Ectodermal cell (in vitro differentiated cells): ENCODE data around the gene TMEM163. TPM values are rescaled to one million over a fixed set of nuclear protein-coding genes. Genes with fewer than 3 reads are reported as not detected.
A peak's percentile ranks its signal among the peaks of the same experiment; 100 is the strongest.
"Not testable (repeated sequence)": the region's sequence is repeated elsewhere in the genome, so short reads cannot be mapped to it uniquely, and the experiment has no call there.

Experiments
- H3K27ac ChIP-seq: 2 replicates; pipeline ENCODE4 v1.7.0; 2013; ENCODE audit warnings: mild to moderate bottlenecking, low read depth, low read length; ENCODE audit not compliant: insufficient read depth, poor library complexity, severe bottlenecking
- H3K27me3 ChIP-seq: 2 replicates; pipeline ENCODE4 v1.7.0; 2013; ENCODE audit warnings: mild to moderate bottlenecking, low read length; ENCODE audit not compliant: insufficient read depth, control insufficient read depth, poor library complexity, severe bottlenecking
- H3K36me3 ChIP-seq: one replicate; pipeline ENCODE4 v1.7.0; 2013; ENCODE audit warnings: low read length; ENCODE audit not compliant: control insufficient read depth, insufficient read depth
- H3K4me1 ChIP-seq: one replicate; pipeline ENCODE4 v1.7.0; 2013; ENCODE audit warnings: low read length; ENCODE audit not compliant: control insufficient read depth, insufficient read depth
- H3K4me3 ChIP-seq: 2 replicates; pipeline ENCODE4 v1.7.0; 2013; ENCODE audit warnings: low read depth, low read length, control low read depth; ENCODE audit not compliant: insufficient read depth
- H3K9me3 ChIP-seq: 2 replicates; pipeline ENCODE4 v1.7.0; 2013; ENCODE audit warnings: mild to moderate bottlenecking, low read length, moderate library complexity; ENCODE audit not compliant: control insufficient read depth
- WGBS, 2 experiments: methylation state at CpG; one replicate each; pipeline ENCODE4 v1.1.7; 2013; ENCODE audit warnings: missing lambda C conversion rate in 2 of 2; 5-methylcytosine and 5-hydroxymethylcytosine counted together
- polyA plus RNA-seq, 4 experiments: library from polyadenylated mRNA; stranded (reverse); fragments of 50-300 nt; gene quantifications; one replicate each; pipeline ENCODE4 v1.2.3, GENCODE V29; 2013

TMEM163 gene
- polyA plus RNA-seq (2013, experiment 1 of 4) = 2.6 TPM
- polyA plus RNA-seq (2013, experiment 2 of 4) = 2.5 TPM
- polyA plus RNA-seq (2013, experiment 3 of 4) = 3.4 TPM
- 4.0 TPM for polyA plus RNA-seq (2013, experiment 4 of 4)

DNA sequence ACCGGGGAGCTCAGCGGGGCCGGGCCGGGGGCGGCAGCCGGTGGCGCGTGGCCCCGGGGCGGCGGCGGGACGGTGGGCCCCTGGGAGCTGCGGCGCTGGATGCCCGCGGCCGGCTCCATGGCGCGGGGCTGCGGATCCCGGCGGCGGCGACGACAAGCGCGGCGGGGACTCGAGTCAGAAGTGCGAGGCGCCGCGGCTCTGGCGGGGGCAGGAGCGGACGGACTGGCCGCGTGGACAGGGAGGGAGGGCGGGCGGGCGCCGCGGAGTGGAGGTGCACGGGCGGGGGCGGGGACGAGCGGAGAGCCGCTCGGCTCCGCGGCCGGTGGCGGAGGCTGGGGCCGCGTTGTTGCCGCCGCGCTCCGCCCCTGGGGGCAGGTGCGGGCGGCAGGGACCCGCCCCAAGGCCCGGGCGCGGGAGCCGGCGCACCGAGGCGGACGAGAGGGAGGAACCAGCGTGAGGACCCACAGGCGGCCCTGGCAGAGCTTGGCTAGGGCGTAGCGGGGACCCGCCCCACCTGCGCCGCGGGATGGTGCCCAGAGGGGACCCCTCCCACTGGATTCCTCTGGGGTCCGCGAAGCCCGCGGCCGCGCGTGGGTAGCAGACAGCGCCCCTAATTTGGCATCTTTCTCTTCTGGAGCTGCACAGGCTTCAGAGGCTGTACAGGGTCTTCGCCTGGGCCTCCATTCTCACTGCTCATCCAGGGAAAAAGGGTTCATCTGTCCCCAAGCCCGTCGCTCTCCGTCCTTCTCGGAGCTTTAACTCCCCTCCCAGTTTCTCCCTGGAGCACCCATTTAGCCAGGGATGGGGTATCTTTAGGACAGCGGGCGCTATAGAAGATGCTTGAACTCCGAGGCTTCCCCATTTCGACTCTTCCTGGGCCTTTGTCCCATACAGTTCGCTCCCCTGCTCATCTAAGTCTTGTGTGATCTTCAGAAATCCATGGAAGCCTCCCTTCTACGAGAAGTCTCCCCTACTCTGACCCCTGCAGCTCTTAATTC, at the start of gene TMEM163:
Gene TMEM163, minus strand, starts transcription at position 184 of the 998 bp plus-strand sequence.
- Histone ChIP-seq H3K27ac (no peak within 1 kb of the TSS), H3K4me3 (peak within 1 kb of the TSS; percentile 39), H3K36me3 (no peaks in the 10 kb centered on the region), H3K4me1 (peaks cover 8% of the 10 kb centered on the region), H3K27me3 (peaks cover 65% of the 10 kb centered on the region), H3K9me3 (no peaks in the 10 kb centered on the region)
- WGBS, 2 experiments = 7% methylated on average over 99 of the region's 99 CpGs

DNA sequence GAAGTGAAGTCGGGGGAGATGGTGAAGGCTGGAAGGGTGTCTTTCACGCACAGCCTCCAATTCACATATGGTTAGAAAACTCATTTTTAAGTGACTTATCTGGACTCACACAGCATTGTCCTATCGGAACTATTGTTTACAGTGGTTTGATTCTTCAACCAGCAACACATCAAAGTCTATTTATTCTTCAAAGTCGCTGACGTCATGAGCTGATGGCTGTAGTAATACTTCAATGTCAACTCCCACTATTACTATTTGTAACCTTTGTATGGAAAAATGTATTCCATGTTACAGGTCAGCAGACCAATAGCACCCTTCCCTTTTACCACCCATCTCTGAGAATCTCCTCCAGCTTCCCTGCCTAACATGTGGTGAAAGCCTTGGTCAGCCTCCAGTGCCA, 47.8 kb upstream of the TMEM163 start:
- Histone ChIP-seq H3K4me1 (no peaks in the 10 kb centered on the region), H3K4me3 (no peak overlapping the region), H3K27me3 (no peaks in the 10 kb centered on the region), H3K9me3 (no peaks in the 10 kb centered on the region), H3K27ac (no peak overlapping the region), H3K36me3 (no peaks in the 10 kb centered on the region)
- WGBS, 2 experiments = 94 to 99% methylated on average over 5 of the region's 5 CpGs

DNA sequence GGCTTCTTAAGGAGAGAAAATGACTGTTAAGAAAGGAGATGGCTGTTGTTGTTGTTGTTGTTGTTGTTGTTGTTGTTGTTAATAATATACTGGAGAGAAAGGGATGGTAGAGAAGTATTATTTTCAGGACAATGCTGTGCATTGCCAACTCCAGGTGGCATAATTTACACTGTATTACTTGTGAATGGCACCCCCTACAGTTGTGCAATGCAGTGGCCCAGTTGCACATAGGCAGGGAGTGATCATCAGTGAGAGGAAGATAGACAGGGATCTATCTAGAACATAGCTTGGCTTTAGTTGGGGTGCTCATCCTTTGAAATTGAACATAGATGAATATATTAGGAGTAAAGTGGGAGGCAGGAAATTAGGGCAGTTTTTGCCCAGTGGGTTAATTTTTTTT, 47.2 kb upstream of the TMEM163 start:
- Histone ChIP-seq H3K9me3 (no peaks in the 10 kb centered on the region), H3K27me3 (no peaks in the 10 kb centered on the region), H3K27ac (no peak overlapping the region), H3K4me1 (no peaks in the 10 kb centered on the region), H3K36me3 (no peaks in the 10 kb centered on the region), H3K4me3 (no peak overlapping the region)

DNA sequence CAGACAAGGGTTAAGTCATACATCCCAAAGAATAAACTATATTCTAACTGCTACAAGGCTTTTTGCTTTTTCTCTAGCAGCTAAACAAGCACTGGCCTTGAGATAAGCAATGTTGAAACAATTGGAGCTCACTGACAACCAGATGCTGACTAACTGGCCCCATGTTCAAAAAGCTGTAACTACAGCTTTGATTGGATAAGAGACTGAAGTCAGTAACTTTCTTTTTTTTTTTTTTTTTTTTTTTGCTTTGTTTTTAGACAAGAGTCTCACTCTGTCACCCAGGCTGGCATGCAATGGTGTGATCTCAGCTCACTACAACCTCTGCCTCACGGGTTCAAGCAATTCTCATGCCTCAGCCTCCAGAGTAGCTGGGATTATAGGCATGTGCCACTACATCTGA, 45.4 kb upstream of the TMEM163 start:
- H3K27ac ChIP-seq = no peak overlapping the region
- no peaks in the 10 kb centered on the region for H3K27me3 ChIP-seq
- H3K36me3 ChIP-seq = no peaks in the 10 kb centered on the region
- H3K9me3 ChIP-seq = no peaks in the 10 kb centered on the region
- whole genome bisulfite sequencing, 2 experiments = 92 to 96% methylated on average over 1 of the region's 1 CpG
- no peaks in the 10 kb centered on the region for H3K4me1 ChIP-seq
- H3K4me3 ChIP-seq = no peak overlapping the region

DNA sequence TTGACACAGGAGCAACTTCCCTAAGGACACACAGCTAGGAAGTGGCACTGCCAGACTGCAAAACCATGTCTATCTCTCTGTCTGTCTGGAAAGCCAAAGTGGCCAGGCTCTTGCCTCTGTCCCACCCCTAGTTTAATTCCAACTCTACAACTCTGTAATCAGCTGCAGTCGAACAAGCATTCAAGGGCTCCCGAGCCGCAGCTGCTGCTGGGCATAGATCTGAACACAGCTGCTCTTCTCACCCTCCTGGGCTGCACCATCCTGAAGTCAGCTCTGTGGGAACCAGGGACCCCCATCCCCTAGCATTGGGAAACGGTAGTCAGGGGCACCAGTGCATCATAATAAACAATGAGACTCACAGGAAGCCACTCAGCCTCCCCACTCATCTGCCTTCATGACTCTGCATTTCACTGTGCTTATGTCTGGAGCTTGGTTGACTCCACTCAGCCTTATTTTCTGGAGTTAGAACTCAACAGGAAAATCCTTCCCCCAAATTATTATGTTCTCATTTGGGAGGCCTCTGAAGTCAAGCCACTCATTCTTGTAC, 44.4 kb upstream of the TMEM163 start:
- H3K27me3 ChIP-seq = no peaks in the 10 kb centered on the region
- H3K4me1 ChIP-seq = no peaks in the 10 kb centered on the region
- no peaks in the 10 kb centered on the region for H3K36me3 ChIP-seq
- H3K4me3 ChIP-seq = no peak overlapping the region
- WGBS, 2 experiments = 87 to 90% methylated on average over 4 of the region's 4 CpGs
- no peaks in the 10 kb centered on the region for H3K9me3 ChIP-seq
- H3K27ac ChIP-seq = no peak overlapping the region

DNA sequence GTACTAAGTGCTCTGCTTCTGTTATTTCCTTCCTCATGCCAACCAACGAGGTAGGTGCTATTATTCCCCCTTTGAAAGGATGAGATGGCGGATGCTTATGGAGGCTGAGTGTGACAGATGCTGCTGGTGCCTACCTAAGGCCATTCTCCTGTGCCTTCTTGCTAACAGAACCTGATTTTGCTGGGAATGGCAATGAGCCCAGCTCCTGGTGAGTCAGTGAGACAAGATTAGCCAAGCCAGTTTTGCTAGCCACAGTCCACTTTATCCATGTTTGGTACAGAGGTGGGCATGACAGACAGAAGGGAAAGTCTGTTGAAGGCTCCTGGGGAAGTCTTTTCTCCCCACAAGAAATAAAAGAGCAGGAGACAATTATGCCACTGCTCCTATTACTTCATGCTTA, 43.7 kb upstream of the TMEM163 start:
- WGBS, 2 experiments = 88 to 92% methylated on average over 2 of the region's 2 CpGs
- Histone ChIP-seq H3K9me3 (no peaks in the 10 kb centered on the region), H3K36me3 (no peaks in the 10 kb centered on the region), H3K27me3 (no peaks in the 10 kb centered on the region), H3K4me1 (no peaks in the 10 kb centered on the region), H3K27ac (no peak overlapping the region), H3K4me3 (no peak overlapping the region)

DNA sequence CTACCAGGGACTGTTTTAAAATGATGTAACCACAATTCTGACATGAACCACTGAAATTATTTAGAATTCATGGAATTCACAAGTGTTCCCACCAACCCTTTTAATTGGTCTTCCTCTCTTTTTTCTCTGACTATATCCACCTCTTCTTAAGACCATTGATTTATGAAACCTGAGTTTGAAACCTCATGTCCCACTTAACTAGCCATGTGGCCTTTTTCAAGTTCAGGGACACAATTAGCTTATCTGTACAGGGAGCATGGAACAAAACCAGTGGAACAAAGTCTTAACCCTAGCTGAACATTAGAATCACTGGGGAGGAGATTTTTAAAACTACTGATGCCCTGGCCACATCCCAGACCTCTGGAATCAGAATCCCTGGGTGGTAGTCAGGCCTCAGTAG, 41.6 kb upstream of the TMEM163 start:
- Histone ChIP-seq H3K9me3 (no peaks in the 10 kb centered on the region), H3K4me1 (no peaks in the 10 kb centered on the region), H3K27me3 (no peaks in the 10 kb centered on the region), H3K4me3 (no peak overlapping the region), H3K36me3 (no peaks in the 10 kb centered on the region), H3K27ac (no peak overlapping the region)

DNA sequence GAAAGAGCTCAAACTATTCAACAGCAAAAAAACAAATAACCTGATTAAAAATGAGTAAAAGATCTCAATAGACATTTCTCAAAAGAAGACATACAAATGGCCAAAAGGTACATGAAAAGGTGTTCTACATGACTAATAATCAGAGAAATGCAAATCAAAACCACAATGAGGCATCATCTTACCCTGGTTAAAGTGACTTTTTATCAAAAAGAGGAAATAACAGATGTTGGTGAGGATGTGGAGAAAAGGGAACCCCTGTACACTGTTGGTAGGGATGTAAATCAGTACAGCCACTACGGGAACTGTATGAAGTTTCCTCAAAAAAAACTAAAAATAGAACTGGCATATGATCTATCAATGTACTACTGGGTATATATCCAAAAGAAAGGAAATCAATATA, 39.8 kb upstream of the TMEM163 start:
- WGBS, 2 experiments = 100% methylated on average over 1 of the region's 1 CpG

DNA sequence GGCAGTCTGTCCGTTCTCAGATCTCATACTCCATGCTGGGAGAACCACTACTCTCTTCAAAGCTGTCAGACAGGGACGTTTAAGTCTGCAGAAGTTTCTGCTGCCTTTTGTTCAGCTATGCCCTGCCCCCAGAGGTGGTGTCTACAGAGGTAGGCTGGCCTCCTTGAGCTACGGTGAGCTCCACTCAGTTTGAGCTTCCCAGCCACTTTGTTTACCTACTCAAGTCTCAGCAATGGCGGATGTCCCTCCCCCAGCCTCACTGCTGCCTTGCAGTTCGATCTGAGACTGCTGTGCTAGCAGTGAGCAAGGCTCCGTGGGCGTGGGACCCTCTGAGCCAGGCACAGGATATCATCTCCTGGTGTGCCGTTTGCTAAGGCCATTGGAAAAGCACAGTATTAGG, 33.2 kb upstream of the TMEM163 start:
- H3K27me3 ChIP-seq, H3K4me3 ChIP-seq, H3K9me3 ChIP-seq, H3K36me3 ChIP-seq, H3K4me1 ChIP-seq, H3K27ac ChIP-seq: not testable (repeated sequence)
- WGBS, 2 experiments = 51% methylated on average over 8 of the region's 8 CpGs

More for the DNA sequence above, 39.8 kb upstream of the TMEM163 start:
- Histone ChIP-seq H3K9me3 (no peaks in the 10 kb centered on the region), H3K27ac (no peak overlapping the region), H3K27me3 (no peaks in the 10 kb centered on the region), H3K4me3 (no peak overlapping the region), H3K36me3 (no peaks in the 10 kb centered on the region), H3K4me1 (no peaks in the 10 kb centered on the region)

DNA sequence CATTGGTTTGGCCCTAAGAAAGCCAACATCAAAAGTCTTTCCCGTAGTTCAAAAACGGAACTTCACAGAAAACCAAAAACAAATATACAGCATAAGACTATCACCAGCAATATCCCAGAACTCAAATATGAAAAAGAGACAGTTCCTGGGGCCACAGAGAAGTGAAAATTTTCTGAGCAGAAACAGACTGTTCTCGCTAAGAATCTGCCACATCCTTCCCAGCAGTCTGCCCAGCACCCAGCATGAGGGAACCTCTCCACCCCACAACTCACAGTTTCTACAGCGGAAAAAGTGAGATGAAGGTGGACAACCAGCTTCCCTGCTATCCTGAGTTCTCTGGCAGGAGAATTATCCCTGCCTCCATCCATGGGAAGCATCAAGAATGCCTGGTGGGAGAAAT, 26.7 kb upstream of the TMEM163 start:
- 91 to 96% methylated on average over 4 of the region's 4 CpGs for WGBS, 2 experiments
- H3K36me3 ChIP-seq = no peaks in the 10 kb centered on the region

More for the DNA sequence above, 26.7 kb upstream of the TMEM163 start:
- Histone ChIP-seq H3K4me3 (no peak overlapping the region), H3K4me1 (no peaks in the 10 kb centered on the region), H3K27me3 (no peaks in the 10 kb centered on the region), H3K27ac (no peak overlapping the region), H3K9me3 (no peaks in the 10 kb centered on the region)
